Activated T-cell treated with anti-CD3 and anti-CD28 coated beads, Interleukin-2, amount 50 U/mL, for 1 hour (primary cell): ENCODE results near the gene ASAP2.
"Not testable (repeated sequence)": the region's sequence is repeated elsewhere in the genome, so short reads cannot be mapped to it uniquely, and the experiment has no call there.

Experiments
- DNase-seq: peaks from one replicate; pipeline ENCODE4 v3.0.0-alpha.2; 2020

The ASAP2 gene

DNA sequence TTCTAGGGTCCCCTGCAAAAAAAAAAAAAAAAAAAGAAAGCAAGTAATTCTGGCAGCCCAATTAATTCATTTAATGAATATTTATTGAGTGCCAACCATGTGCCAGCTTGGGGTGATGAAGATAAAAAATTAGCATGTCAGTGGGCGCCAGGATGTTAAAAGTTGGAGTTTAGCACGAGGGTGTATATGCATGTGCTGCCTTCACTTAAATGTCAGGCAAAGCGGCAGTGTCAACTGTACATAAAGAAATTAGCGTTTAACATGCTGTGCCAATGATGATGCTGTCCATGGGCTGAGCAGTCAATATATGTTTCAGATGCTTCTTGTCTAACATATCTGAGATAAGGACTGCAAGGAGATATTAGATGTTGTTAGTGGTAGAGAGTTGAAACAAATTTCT is 49.5 kb downstream of the ASAP2 start:
- no peak for DNase-seq

DNA sequence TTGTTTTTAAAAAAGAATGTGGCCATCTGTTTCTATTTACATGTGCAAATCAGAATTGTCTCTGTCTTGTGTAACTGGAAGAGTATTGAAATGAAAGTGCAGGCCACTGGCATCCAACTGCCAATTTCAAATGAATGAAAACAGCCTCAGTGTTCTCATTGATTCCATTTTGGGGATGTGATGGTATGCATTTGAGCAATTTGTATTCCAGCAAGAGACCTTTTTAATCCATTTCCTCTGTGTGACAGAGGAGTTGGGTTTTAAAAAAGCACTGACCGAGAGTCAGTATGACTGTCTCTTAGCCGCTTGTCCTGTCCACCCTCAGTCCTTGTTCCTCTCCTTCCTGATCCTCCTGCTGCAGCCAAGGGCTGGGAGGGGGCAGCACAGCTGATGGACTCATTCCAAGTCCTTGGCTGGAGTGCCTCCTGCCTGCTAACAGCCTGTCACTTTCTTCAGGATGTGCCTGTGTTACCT is 50.0 kb downstream of the ASAP2 start:
- DNase-seq = no peak

- no peak for DNase-seq
Measured at GRCh38 chr2:9258501-9258900, 51.9 kb downstream of the ASAP2 start.

GRCh38 chr2:9258953-9259399 is 52.4 kb downstream of the ASAP2 start:
- DNase-seq = no peak

DNA sequence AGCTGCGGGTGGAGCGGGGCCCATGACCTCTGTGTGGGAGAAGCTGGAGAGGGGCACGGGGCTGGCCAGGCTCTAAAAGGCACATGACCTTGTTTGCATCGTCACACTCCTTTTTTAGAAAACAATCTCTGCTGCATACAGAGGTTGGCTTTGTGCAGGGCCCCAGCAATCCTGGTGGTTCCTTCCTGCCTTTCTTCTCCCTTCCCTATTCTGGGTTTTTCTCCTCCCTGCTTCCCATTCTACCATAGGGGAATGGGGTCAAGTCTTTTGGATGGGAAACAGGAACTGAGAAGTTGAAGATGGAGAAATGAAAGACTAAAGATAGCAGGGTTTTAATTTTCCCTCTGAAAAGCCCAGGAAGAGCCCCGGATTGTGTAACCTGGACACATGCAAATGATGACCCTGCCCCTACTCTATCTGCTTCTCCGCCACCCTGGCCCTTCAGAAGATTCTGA is 53.9 kb downstream of the ASAP2 start:
- DNase-seq = no peak

DNA sequence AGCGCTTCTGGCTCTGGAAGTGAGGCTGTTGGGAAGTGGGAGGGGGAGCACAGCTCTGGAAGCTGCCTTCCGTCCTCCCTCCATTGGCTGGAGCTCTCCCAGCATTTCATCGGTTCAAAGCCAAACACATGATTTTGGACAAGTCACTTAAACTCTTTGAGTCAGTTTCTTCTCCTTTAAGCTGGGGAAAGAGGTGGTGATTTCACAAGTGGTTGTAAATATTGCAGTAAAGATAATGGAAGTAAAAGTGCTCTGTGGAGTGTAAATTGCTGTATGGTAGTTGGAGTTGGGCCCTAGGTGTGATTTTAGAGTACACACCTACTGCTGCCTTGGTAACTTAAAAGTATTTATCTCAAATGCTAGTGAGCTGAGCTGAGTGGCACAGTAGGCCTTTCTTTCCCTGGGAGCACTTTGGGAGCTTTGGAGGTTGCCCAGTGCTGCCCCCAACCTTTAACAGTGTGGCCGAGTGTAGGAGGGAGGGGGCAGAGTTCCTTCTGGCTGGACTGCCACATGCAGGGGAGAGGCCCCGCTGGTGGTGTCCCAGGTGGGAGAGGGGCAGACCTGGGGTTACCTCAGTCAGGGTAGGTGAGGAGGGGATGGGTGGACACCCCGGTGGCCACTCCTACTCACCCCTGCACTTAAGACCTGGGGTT is 54.7 kb downstream of the ASAP2 start:
- no peak for DNase-seq

- no peak for DNase-seq
Measured at GRCh38 chr2:9262671-9263171, 56.1 kb downstream of the ASAP2 start.

GRCh38 chr2:9263428-9263827 is 56.8 kb downstream of the ASAP2 start:
- no peak for DNase-seq

DNA sequence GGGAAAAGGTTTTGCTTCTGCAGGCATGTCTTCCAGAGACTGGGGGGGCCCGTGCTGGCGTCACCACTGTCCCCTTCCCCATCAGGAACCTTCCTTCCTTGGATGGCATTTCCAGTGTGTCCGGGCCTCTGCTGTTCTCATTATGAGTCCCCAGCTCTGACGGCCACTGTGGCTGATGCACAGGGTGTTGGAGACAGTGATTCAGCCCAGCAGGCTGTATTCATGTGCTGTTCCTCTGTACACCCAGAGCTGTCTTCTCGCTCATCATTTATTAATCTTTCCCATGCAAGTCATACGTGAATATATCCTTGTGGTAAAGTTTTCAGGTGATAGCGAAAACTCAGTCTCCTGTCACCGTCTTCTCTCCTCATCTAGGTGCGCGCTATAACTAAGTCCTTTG is 57.7 kb downstream of the ASAP2 start:
- DNase-seq = no peak

DNA sequence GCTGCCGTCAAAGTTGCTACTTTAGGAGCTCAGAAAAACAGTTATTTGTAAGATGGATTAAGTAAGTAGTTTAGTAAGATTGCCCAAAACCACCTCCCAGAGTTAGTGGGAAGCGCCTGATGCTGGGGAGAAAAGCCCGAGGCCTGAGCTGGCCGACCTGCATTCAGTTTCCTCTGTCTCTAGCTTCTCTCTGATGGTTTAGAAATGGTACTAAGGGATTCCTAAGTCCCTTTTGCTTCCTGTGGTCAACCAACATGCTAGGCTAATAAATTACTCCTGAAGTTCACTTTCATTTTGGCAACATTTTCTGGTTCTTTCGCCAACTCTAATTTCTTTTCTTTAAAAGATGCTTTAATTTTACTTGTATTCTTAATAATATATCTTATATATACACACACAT is 60.1 kb downstream of the ASAP2 start:
- DNase-seq = no peak

DNA sequence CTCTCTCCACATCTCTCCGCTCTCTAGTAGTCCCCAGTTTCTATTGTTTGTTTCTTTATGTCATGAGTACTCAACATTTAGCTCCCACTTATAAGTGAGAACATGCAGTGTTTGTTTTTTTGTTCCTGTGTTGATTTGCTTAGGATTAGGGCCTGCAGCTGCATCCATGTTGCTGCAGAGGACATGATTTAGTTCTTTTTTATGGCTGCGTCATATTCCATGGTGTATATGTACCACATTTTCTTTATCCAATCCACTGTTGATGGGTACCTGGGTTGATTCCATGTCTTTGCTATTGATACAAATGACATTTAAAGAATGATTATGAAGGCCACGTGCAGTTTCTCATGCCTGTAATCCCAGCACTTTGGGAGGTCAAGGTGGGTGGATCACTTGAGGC is 60.7 kb downstream of the ASAP2 start:
- DNase-seq = not testable (repeated sequence)

DNA sequence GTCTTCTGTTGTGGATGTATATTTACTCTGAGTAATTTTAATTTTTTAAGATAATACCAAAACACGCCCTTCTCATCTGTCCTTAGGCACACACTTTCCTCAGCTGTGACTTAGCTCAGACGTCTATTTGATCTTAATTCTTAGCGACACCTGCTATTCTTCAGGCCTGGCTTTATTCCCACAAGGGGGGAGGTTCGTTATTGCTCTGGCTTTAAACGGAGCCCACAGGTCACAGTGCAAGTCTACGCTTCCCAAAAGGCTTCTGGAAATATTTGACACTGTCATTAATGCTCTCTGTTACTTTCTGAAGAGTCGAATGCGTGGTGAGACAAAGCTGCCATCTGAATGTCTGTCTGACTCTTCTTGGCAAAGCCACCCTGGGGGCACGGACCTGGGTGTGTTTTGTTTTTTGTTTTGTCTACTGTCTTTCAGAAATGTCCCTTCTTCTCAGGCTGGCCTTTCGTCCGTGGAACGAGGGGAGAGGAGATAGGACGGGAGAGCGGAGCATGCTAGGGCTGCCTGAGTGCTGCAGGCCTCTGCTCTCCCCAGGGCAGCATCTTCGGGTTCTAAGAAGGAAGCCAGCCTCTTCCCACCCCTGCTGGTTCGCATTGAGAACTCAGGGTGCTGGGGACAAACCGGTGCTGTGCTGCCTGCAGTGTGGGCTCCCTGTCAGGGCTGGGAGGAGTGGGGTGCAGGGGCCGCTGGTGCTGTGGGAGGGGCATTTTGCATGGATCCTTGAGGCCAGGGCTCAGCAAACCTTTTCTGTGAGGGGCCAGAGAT is 61.9 kb downstream of the ASAP2 start:
- no peak for DNase-seq

DNA sequence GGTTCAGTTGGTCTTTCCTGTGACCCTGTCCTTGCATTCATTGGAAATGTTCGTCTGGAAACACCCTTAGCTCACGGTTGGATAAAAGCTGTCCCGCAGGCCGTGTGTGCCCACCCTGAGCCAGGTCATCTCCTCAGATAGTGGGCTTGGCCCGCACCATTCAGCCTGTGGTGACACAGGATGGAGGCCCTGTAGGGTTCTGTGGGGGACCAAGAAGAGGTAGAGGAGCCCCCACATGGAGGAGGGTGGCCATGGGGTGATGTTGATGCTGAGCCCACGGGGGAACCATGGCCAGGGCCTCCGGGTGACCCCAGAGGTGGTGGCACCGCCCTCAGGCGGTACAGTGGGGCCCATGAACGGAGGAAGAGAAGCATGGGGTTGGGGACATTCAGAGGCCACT is 62.7 kb downstream of the ASAP2 start:
- DNase-seq = no peak

DNA sequence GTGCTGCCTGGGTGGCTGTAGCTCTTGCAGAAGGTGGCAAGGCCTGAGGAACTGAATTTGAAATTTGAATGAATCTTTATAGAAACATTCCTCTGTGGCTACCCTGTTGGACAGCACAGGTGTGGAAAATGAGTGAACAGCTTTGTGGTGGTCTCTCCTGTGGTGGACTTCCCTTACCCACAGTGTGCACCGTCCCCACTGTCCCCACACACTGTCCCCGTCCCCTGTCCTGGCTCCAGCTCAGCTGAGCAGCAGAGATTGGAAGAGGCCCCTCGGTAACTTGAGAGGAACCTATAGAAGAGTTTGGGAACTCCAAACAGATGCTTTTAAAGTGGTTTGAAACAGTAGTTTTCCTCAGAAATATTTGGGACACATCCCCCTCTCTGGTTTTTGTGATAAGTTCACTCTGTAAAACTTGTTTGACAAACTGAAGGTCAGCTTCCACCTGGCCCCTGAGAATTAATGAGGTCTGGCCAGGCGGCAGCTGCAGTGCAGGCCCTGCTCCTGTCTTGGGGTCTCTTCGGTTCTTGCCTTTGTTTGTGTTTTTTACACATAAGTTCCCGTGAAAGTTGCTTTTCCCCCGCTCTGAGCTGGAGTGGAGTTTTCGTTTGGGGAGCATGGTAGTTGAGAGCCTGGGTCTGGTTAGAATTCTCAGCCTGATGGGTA is 63.2 kb downstream of the ASAP2 start:
- no peak for DNase-seq

DNA sequence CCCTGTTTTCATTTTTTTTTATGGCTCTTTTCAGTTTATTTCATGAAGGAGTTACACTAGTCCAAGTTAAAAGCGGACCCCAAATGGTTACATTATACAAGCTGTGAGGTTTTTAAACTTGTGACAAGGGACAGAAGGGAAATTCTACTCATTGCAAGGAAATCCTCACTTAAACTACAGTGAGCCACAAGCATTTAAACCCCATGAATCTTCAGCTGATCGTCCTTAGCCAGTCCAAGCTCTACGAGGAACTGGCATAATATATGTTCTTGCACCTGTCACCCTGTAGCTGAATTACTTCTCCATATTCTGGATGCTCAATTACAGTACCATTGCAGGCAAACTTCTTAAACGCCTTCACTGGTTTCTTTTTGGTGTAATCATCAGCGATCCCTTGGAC is 64.5 kb downstream of the ASAP2 start:
- DNase-seq = no peak

DNA sequence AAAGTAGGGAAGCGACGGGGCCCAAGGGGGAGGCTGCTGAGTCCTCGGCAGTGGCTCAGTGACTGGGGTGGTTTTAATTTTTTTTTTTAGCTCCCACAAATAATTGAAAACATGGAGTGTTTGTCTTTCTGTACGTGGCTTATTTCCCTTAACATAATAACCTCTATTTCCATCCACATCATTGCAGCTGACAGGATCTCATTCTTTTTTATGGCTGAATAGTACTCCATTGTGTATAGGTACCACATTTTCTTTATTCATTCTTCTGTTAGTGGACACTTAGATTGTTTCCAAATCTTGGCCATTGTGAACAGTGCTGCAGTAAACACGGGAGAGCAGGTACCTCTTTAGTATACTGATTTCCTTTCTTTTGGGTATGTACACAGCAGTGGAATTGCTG is 65.1 kb downstream of the ASAP2 start:
- DNase-seq = no peak

DNA sequence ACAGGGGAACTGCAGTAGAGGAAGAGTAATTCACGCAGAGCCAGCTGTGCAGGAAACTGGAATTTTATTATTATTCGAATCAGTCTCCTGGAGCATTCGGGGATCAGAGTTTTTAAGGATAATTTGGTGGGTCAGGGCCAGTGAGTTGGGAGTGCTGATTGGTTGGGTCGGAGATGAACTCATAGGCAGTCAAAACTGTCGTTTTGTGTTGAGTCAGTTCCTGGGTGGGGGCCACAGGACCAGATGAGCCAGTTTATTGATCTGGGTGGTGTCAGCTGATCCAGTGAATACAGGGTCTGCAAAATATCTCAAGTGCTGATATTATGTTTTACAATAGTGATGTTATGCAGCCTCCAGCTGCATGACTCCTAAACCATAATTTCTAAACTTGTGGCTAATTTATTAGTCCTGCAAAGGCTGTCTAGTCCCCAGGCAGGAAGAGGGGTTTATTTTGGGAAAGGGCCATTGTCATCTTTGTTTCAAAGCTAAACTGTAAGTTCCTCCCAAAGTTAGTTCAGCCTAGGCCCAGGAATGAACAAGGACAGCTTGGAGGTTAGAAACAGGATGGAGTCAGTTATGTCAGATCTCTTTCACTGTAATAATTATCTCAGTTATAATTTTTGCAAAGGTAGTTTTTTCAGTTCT is 67.0 kb downstream of the ASAP2 start:
- DNase-seq = no peak

GRCh38 chr2:9274701-9275343 is 68.2 kb downstream of the ASAP2 start:
- DNase-seq = no peak

GRCh38 chr2:9275399-9275798 is 68.8 kb downstream of the ASAP2 start:
- DNase-seq = no peak

DNA sequence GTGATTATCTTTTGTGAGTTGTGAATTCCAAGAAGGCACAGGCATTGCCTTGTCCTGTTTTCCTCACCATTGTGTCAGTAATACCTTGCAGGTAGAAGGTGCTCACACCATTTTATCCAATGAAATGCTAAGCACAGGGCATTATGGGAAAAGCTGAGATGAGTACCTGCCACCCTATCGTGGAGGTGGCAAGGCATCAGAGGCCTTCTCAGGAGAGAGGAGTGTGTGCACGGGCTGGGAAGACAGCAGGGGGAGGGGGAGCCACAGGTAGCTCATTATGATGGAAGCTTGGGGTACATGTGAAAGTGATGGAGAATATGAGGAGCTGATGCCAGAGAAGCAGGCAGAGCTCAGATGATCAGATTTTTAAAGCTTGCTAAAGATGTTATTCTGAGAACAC is 69.5 kb downstream of the ASAP2 start:
- DNase-seq = no peak

- DNase-seq = no peak
Measured at GRCh38 chr2:9276901-9277451, 70.4 kb downstream of the ASAP2 start.

DNA sequence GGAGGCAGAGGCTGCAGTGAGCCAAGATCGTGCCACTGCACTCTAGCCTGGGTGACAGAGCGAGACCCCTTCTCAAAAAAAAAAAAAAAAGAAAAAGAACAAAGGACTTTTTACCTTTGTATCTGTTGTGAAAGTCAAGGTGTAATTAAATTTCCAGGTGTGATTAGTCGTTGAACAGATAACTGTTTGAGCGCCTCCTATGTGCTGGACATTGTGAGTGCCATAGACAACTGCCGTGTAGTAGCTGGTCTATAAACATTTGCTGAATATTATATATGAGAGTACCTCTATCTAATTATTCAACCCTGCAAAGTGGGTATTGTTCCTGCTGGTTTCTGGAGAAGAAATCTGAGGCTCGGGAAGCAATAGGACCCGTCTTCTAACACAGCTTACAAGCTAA is 71.8 kb downstream of the ASAP2 start:
- DNase-seq = no peak
